Measurements from ENCODE around the gene MAML2. TPM values are rescaled to one million over a fixed set of nuclear protein-coding genes. Genes with fewer than 3 reads are reported as not detected.

MAML2 gene
- total and polyA plus RNA-seq, 2 of the 8 experiments (the other 6 are each of a cell fraction or from before 2014, with no cell fraction given), result 3.8 to 6.6 TPM

DNA sequence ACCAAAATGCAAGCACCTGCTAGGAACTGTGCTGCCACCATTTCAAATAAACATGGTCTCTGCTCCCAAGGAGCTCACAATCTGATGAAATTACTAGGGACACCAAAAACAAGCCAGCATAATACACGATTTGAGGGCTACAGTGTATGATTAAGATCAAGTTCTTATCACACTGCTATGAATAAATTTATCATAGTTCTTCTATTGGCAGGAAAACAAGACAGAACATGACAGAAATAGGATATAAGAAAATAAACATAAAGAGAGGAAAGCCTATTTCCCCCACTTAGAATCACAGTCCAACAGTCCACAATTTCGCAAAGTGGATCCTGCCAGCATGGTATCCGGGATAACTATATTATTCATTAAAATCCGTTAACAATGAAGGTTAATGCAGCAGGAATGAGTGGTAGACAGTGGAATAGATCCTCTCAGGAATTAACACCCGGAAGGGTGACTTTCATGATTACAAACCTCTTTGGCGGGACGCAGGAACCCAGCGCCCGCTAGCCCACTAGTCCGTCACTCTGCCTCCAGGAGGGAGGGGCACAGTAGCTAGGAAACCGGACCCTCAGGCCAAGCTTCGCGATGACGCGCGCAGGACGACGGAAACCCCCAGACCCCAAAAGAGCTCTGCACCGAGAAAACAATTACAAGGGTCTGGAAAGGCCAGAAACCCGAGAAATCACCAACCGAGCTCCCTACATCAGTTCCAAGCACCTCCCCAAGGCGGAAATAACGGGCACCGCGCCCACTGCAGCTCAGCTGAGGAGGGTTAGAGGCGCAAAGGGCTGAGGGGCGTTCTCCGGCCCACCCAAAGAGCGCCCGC is 46.1 kb upstream of the MAML2 start (continued):
- no peak for TF ChIP-seq POU5F1 (IDR thresholded peaks at IDR 0.05; ENCODE audit: low read depth, low read length)
